Upper lobe of right lung (tissue), 1 donor: ENCODE results near the gene TTC34. TPM values are rescaled to one million over a fixed set of nuclear protein-coding genes. Genes with fewer than 3 reads are reported as not detected.

Experiments used
- ATAC-seq: fragments of 200-7000 bp; cut with Tn5 transposase; one replicate; pipeline ENCODE4 v1.9.1; 2020; ENCODE audit warnings: mild to moderate bottlenecking, moderate library complexity
- DNase-seq: peaks from one replicate; pipeline ENCODE4 v3.0.0-alpha.2; 2020
- H3K27ac ChIP-seq: fragments of 200-600 bp; one replicate; pipeline ENCODE4 v1.8.0; 2022
- H3K27me3 ChIP-seq: fragments of 200-600 bp; one replicate; pipeline ENCODE4 v1.8.0; 2022; ENCODE audit warnings: mild to moderate bottlenecking
- H3K36me3 ChIP-seq: fragments of 200-600 bp; one replicate; pipeline ENCODE4 v1.8.0; 2022
- H3K4me1 ChIP-seq: fragments of 200-600 bp; one replicate; pipeline ENCODE4 v1.8.0; 2022
- H3K4me3 ChIP-seq: fragments of 200-600 bp; one replicate; pipeline ENCODE4 v1.8.0; 2022; ENCODE audit warnings: mild to moderate bottlenecking
- H3K9me3 ChIP-seq: fragments of 200-600 bp; one replicate; pipeline ENCODE4 v1.8.0; 2022
- CTCF ChIP-seq: fragments of 200-600 bp; IDR thresholded peaks from one replicate; pipeline ENCODE4 v1.8.0; 2022; ENCODE audit warnings: antibody characterized with exemption
- intact Hi-C: fragments of 100-400 bp; cut with DNase I; formaldehyde crosslinking; loops from one replicate; pipeline ENCODE4 v1.11.0; 2022
- total RNA-seq: library from RNA; stranded (reverse); fragmentation: NEBNext Ultra II Directional; extraction: Animal tissue kit (Norgen Biotek cat#: 25700); gene quantifications from one replicate; pipeline ENCODE4 v1.2.1, GENCODE V29; 2021
- donor health status: DM: no; HTN: yes; CAD: no; lungs with severe emphysema.

The TTC34 gene
- total RNA-seq, 1 donor from 2014 or later: 1.3 TPM

GRCh38 chr1:2835650-2836159 is 34.2 kb upstream of the TTC34 start:
- no peak for TF ChIP-seq CTCF
- no peaks in the 10 kb centered on the region for H3K4me1 ChIP-seq
- H3K9me3 ChIP-seq: no peaks in the 10 kb centered on the region
- no peak overlapping the region for H3K4me3 ChIP-seq
- no peaks in the 10 kb centered on the region for H3K36me3 ChIP-seq
- H3K27me3 ChIP-seq: peaks cover 5% of the 10 kb centered on the region
- DNase-seq (no peak), ATAC-seq (no peak)
- no peak overlapping the region for H3K27ac ChIP-seq
- intact Hi-C loops: no loop called here

GRCh38 chr1:2834741-2835564 is 33.5 kb upstream of the TTC34 start:
- H3K9me3 ChIP-seq: no peaks in the 10 kb centered on the region
- intact Hi-C loops: no loop called here
- ATAC-seq: no peak
- H3K36me3 ChIP-seq: no peaks in the 10 kb centered on the region
- H3K27me3 ChIP-seq: peaks cover 7% of the 10 kb centered on the region
- H3K4me1 ChIP-seq: no peaks in the 10 kb centered on the region
- H3K27ac ChIP-seq: no peak overlapping the region
- DNase-seq: no peak
- H3K4me3 ChIP-seq: no peak overlapping the region
- no peak for TF ChIP-seq CTCF

GRCh38 chr1:2834146-2834475 is 32.6 kb upstream of the TTC34 start:
- ATAC-seq (no peak), DNase-seq (no peak)
- Histone ChIP-seq H3K4me3 (no peak overlapping the region), H3K27ac (no peak overlapping the region), H3K4me1 (no peaks in the 10 kb centered on the region), H3K27me3 (peaks cover 7% of the 10 kb centered on the region), H3K9me3 (no peaks in the 10 kb centered on the region), H3K36me3 (no peaks in the 10 kb centered on the region)
- no peak for TF ChIP-seq CTCF
- intact Hi-C loops: no loop called here

- TF ChIP-seq CTCF: no peak
- Histone ChIP-seq H3K36me3 (no peaks in the 10 kb centered on the region), H3K27ac (no peak overlapping the region), H3K4me3 (no peak overlapping the region), H3K27me3 (peaks cover 7% of the 10 kb centered on the region), H3K4me1 (no peaks in the 10 kb centered on the region), H3K9me3 (no peaks in the 10 kb centered on the region)
- intact Hi-C loops: no loop called here
- DNase-seq (no peak), ATAC-seq (no peak)
Measured at GRCh38 chr1:2833454-2834145, 32.1 kb upstream of the TTC34 start.

GRCh38 chr1:2832506-2833453 is 31.3 kb upstream of the TTC34 start:
- H3K4me1 ChIP-seq: no peaks in the 10 kb centered on the region
- no peaks in the 10 kb centered on the region for H3K36me3 ChIP-seq
- no peak overlapping the region for H3K27ac ChIP-seq
- ATAC-seq: no peak
- intact Hi-C loops: no loop called here
- H3K9me3 ChIP-seq: no peaks in the 10 kb centered on the region
- no peak overlapping the region for H3K4me3 ChIP-seq
- H3K27me3 ChIP-seq: peaks cover 7% of the 10 kb centered on the region
- no peak for DNase-seq
- no peak for TF ChIP-seq CTCF
